ENCODE results near the gene PAIP2.

PAIP2 gene

GRCh38 chr5:139403787-139404483, 62.3 kb downstream of the PAIP2 start, which contains the start of gene SPATA24:
SPATA24 (minus strand) TSS chr5:139404089; CDS start chr5:139404060, 29 bp downstream.
- no peak within 1 kb of the TSS for H2AFZ ChIP-seq (ENCODE audit: low read depth, low read length)
- peaks cover 7 to 18% of the 10 kb centered on the region in 2 experiments for H3K36me3 ChIP-seq (ENCODE audit: control insufficient read depth in 1 of 2, insufficient read depth in 2 of 2, low read depth in 1 of 2, low read length in 2 of 2)
- H3K79me1 ChIP-seq (replicated peaks; ENCODE audit: low read length, poor library complexity, severe bottlenecking), result peaks cover 7% of the 10 kb centered on the region
- no peak within 1 kb of the TSS for H4K91ac ChIP-seq (ENCODE audit: low read length)
- H3K23ac ChIP-seq (ENCODE audit: low read length in 2 of 2), result no peak within 1 kb of the TSS
- WGBS, result under 1% methylated on average over 41 of the region's 41 CpGs
- peak within 1 kb of the TSS; percentile 96 for H3K27ac ChIP-seq (ENCODE audit: low read length, poor library complexity, severe bottlenecking)
- peak within 1 kb of the TSS in 1 of 2 experiments; percentile 81 for H3K4ac ChIP-seq (ENCODE audit: low read depth in 1 of 2, low read length in 2 of 2)
- peak within 1 kb of the TSS; percentile 52 to 86 for H3K18ac ChIP-seq (ENCODE audit: low read depth in 1 of 2, low read length in 2 of 2)
- peak within 1 kb of the TSS; percentile 36 for H2AK5ac ChIP-seq (ENCODE audit: low read length, severe bottlenecking)
- peak within 1 kb of the TSS; percentile 90 for H3K9ac ChIP-seq (ENCODE audit: low read length)
- H3K27me3 ChIP-seq (ENCODE audit: control insufficient read depth in 1 of 2, insufficient read depth in 1 of 2, low read length in 2 of 2), result no peaks in the 10 kb centered on the region
- peak within 1 kb of the TSS; percentile 59 for H4K8ac ChIP-seq (ENCODE audit: low read length)
- DNase-seq, result peak; percentile 99
- H3K9me3 ChIP-seq (ENCODE audit: control insufficient read depth, low read length), result no peaks in the 10 kb centered on the region
- no peak within 1 kb of the TSS for H2BK15ac ChIP-seq (ENCODE audit: low read depth, poor library complexity, severe bottlenecking)
- H3K14ac ChIP-seq (ENCODE audit: low read length in 2 of 2), result peak within 1 kb of the TSS in 1 of 2 experiments; percentile 44
- H3K4me2 ChIP-seq (ENCODE audit: low read length, poor library complexity, severe bottlenecking), result peak within 1 kb of the TSS; percentile 71
- peak within 1 kb of the TSS; percentile 65 to 83 for H3K4me3 ChIP-seq (ENCODE audit: insufficient read depth in 1 of 2, low read depth in 1 of 2, low read length in 2 of 2)
- peak within 1 kb of the TSS; percentile 68 for H2BK120ac ChIP-seq (ENCODE audit: low read depth, low read length)
- peaks cover 7% of the 10 kb centered on the region for H3K4me1 ChIP-seq (ENCODE audit: control insufficient read depth, insufficient read depth, low read depth, low read length)
- H2BK5ac ChIP-seq (ENCODE audit: low read depth, low read length, poor library complexity, severe bottlenecking), result no peak within 1 kb of the TSS
- H2BK12ac ChIP-seq (ENCODE audit: low read length in 2 of 2), result peak within 1 kb of the TSS in 1 of 2 experiments; percentile 37

GRCh38 chr5:139404484-139404840, 62.8 kb downstream of the PAIP2 start:
- Histone ChIP-seq H3K9me3 (ENCODE audit: control insufficient read depth, low read length) (no peaks in the 10 kb centered on the region), H3K4me3 (ENCODE audit: insufficient read depth in 1 of 2, low read depth in 1 of 2, low read length in 2 of 2) (peak overlapping the region in 1 of 2 experiments; percentile 83), H3K23ac (ENCODE audit: low read length in 2 of 2) (no peak overlapping the region), H2AK5ac (ENCODE audit: low read length, severe bottlenecking) (no peak overlapping the region), H3K9ac (ENCODE audit: low read length) (peak overlapping the region; percentile 90), H2AFZ (ENCODE audit: low read depth, low read length) (no peak overlapping the region), H2BK12ac (ENCODE audit: low read length in 2 of 2) (peak overlapping the region in 1 of 2 experiments; percentile 37), H3K27me3 (ENCODE audit: control insufficient read depth in 1 of 2, insufficient read depth in 1 of 2, low read length in 2 of 2) (no peaks in the 10 kb centered on the region), H3K36me3 (ENCODE audit: control insufficient read depth in 1 of 2, insufficient read depth in 2 of 2, low read depth in 1 of 2, low read length in 2 of 2) (peaks cover 7 to 18% of the 10 kb centered on the region in 2 experiments), H4K8ac (ENCODE audit: low read length) (peak overlapping the region; percentile 47), H3K4me1 (ENCODE audit: control insufficient read depth, insufficient read depth, low read depth, low read length) (peaks cover 7% of the 10 kb centered on the region), H3K14ac (ENCODE audit: low read length in 2 of 2) (no peak overlapping the region), H3K27ac (ENCODE audit: low read length, poor library complexity, severe bottlenecking) (peak overlapping the region; percentile 61), H2BK5ac (ENCODE audit: low read depth, low read length, poor library complexity, severe bottlenecking) (no peak overlapping the region), H2BK15ac (ENCODE audit: low read depth, poor library complexity, severe bottlenecking) (no peak overlapping the region), H3K4ac (ENCODE audit: low read depth in 1 of 2, low read length in 2 of 2) (peak overlapping the region in 1 of 2 experiments; percentile 40), H2BK120ac (ENCODE audit: low read depth, low read length) (no peak overlapping the region), H3K79me1 (replicated peaks; ENCODE audit: low read length, poor library complexity, severe bottlenecking) (peaks cover 7% of the 10 kb centered on the region), H3K18ac (ENCODE audit: low read depth in 1 of 2, low read length in 2 of 2) (peak overlapping the region in 1 of 2 experiments; percentile 6), H4K91ac (ENCODE audit: low read length) (no peak overlapping the region), H3K4me2 (ENCODE audit: low read length, poor library complexity, severe bottlenecking) (peak overlapping the region; percentile 55)
- no peak for DNase-seq
- WGBS, result 83% methylated on average over 5 of the region's 5 CpGs

DNA sequence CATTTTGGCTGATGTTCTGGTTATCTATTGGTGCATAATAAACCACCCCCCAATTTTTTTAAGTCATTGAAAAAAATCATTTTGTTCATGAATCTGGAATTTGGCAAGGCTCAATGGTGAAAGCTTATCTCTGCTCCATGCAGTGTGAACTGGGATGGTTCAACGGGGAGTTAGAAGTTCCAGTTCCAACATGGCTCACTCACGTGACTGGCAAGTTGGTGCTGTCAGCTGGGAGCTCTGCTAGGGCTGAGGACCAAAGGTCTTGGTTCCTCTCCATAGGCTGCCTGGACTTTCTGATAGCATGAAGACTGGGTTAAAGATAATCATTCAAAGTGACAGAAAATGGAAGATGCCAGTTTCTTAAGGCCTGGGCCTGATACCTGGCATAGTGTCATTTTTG, 65.3 kb downstream of the PAIP2 start:
- Histone ChIP-seq H3K4me1 (ENCODE audit: control insufficient read depth, insufficient read depth, low read depth, low read length) (peaks cover 7% of the 10 kb centered on the region), H4K8ac (ENCODE audit: low read length) (no peak overlapping the region), H2BK12ac (ENCODE audit: low read length in 2 of 2) (no peak overlapping the region), H2BK120ac (ENCODE audit: low read depth, low read length) (no peak overlapping the region), H3K36me3 (ENCODE audit: control insufficient read depth in 1 of 2, insufficient read depth in 2 of 2, low read depth in 1 of 2, low read length in 2 of 2) (peaks cover 0 to 1% of the 10 kb centered on the region in 2 experiments), H3K27ac (ENCODE audit: low read length, poor library complexity, severe bottlenecking) (no peak overlapping the region), H3K23ac (ENCODE audit: low read length in 2 of 2) (no peak overlapping the region), H2AK5ac (ENCODE audit: low read length, severe bottlenecking) (no peak overlapping the region), H3K9ac (ENCODE audit: low read length) (no peak overlapping the region), H3K27me3 (ENCODE audit: control insufficient read depth in 1 of 2, insufficient read depth in 1 of 2, low read length in 2 of 2) (no peaks in the 10 kb centered on the region), H3K79me1 (replicated peaks; ENCODE audit: low read length, poor library complexity, severe bottlenecking) (peaks cover 6% of the 10 kb centered on the region), H2BK15ac (ENCODE audit: low read depth, poor library complexity, severe bottlenecking) (no peak overlapping the region), H2AFZ (ENCODE audit: low read depth, low read length) (no peak overlapping the region), H2BK5ac (ENCODE audit: low read depth, low read length, poor library complexity, severe bottlenecking) (no peak overlapping the region), H3K4me3 (ENCODE audit: insufficient read depth in 1 of 2, low read depth in 1 of 2, low read length in 2 of 2) (no peak overlapping the region), H3K9me3 (ENCODE audit: control insufficient read depth, low read length) (no peaks in the 10 kb centered on the region), H3K4me2 (ENCODE audit: low read length, poor library complexity, severe bottlenecking) (no peak overlapping the region), H3K14ac (ENCODE audit: low read length in 2 of 2) (no peak overlapping the region), H4K91ac (ENCODE audit: low read length) (no peak overlapping the region), H3K4ac (ENCODE audit: low read depth in 1 of 2, low read length in 2 of 2) (no peak overlapping the region), H3K18ac (ENCODE audit: low read depth in 1 of 2, low read length in 2 of 2) (no peak overlapping the region)
- 95% methylated on average over 2 of the region's 2 CpGs for WGBS
- no peak for DNase-seq

GRCh38 chr5:139407517-139407916, 65.9 kb downstream of the PAIP2 start:
- Histone ChIP-seq H3K4ac (ENCODE audit: low read depth in 1 of 2, low read length in 2 of 2) (no peak overlapping the region), H4K8ac (ENCODE audit: low read length) (no peak overlapping the region), H3K23ac (ENCODE audit: low read length in 2 of 2) (no peak overlapping the region), H3K9me3 (ENCODE audit: control insufficient read depth, low read length) (no peaks in the 10 kb centered on the region), H3K18ac (ENCODE audit: low read depth in 1 of 2, low read length in 2 of 2) (no peak overlapping the region), H4K91ac (ENCODE audit: low read length) (no peak overlapping the region), H2BK15ac (ENCODE audit: low read depth, poor library complexity, severe bottlenecking) (no peak overlapping the region), H2BK120ac (ENCODE audit: low read depth, low read length) (no peak overlapping the region), H2BK5ac (ENCODE audit: low read depth, low read length, poor library complexity, severe bottlenecking) (no peak overlapping the region), H3K9ac (ENCODE audit: low read length) (no peak overlapping the region), H3K27ac (ENCODE audit: low read length, poor library complexity, severe bottlenecking) (no peak overlapping the region), H3K4me2 (ENCODE audit: low read length, poor library complexity, severe bottlenecking) (no peak overlapping the region), H2AK5ac (ENCODE audit: low read length, severe bottlenecking) (no peak overlapping the region), H3K79me1 (replicated peaks; ENCODE audit: low read length, poor library complexity, severe bottlenecking) (peaks cover 4% of the 10 kb centered on the region), H2BK12ac (ENCODE audit: low read length in 2 of 2) (no peak overlapping the region), H3K36me3 (ENCODE audit: control insufficient read depth in 1 of 2, insufficient read depth in 2 of 2, low read depth in 1 of 2, low read length in 2 of 2) (peaks cover under 1 to 6% of the 10 kb centered on the region in 2 experiments), H3K27me3 (ENCODE audit: control insufficient read depth in 1 of 2, insufficient read depth in 1 of 2, low read length in 2 of 2) (no peaks in the 10 kb centered on the region), H3K4me3 (ENCODE audit: insufficient read depth in 1 of 2, low read depth in 1 of 2, low read length in 2 of 2) (no peak overlapping the region), H3K14ac (ENCODE audit: low read length in 2 of 2) (no peak overlapping the region), H3K4me1 (ENCODE audit: control insufficient read depth, insufficient read depth, low read depth, low read length) (peaks cover 7% of the 10 kb centered on the region), H2AFZ (ENCODE audit: low read depth, low read length) (no peak overlapping the region)
- DNase-seq, result no peak

Data from mesenchymal stem cell (in vitro differentiated cells and primary cell).